Upper lobe of right lung (tissue), 1 donor: Measurements from ENCODE around the gene MAP4K3. TPM values are rescaled to one million over a fixed set of nuclear protein-coding genes. Genes with fewer than 3 reads are reported as not detected.

Experiments used
- ATAC-seq: fragments of 200-7000 bp; cut with Tn5 transposase; one replicate; pipeline ENCODE4 v1.9.1; 2020; ENCODE audit warnings: mild to moderate bottlenecking, moderate library complexity
- DNase-seq: peaks from one replicate; pipeline ENCODE4 v3.0.0-alpha.2; 2020
- H3K27ac ChIP-seq: fragments of 200-600 bp; one replicate; pipeline ENCODE4 v1.8.0; 2022
- H3K27me3 ChIP-seq: fragments of 200-600 bp; one replicate; pipeline ENCODE4 v1.8.0; 2022; ENCODE audit warnings: mild to moderate bottlenecking
- H3K36me3 ChIP-seq: fragments of 200-600 bp; one replicate; pipeline ENCODE4 v1.8.0; 2022
- H3K4me1 ChIP-seq: fragments of 200-600 bp; one replicate; pipeline ENCODE4 v1.8.0; 2022
- H3K4me3 ChIP-seq: fragments of 200-600 bp; one replicate; pipeline ENCODE4 v1.8.0; 2022; ENCODE audit warnings: mild to moderate bottlenecking
- H3K9me3 ChIP-seq: fragments of 200-600 bp; one replicate; pipeline ENCODE4 v1.8.0; 2022
- CTCF ChIP-seq: fragments of 200-600 bp; IDR thresholded peaks from one replicate; pipeline ENCODE4 v1.8.0; 2022; ENCODE audit warnings: antibody characterized with exemption
- intact Hi-C: fragments of 100-400 bp; cut with DNase I; formaldehyde crosslinking; loops from one replicate; pipeline ENCODE4 v1.11.0; 2022
- total RNA-seq: library from RNA; stranded (reverse); fragmentation: NEBNext Ultra II Directional; extraction: Animal tissue kit (Norgen Biotek cat#: 25700); gene quantifications from one replicate; pipeline ENCODE4 v1.2.1, GENCODE V29; 2021
- donor health status: DM: no; HTN: yes; CAD: no; lungs with severe emphysema.

MAP4K3 gene
- total RNA-seq, 1 donor from 2014 or later: 55.5 TPM

- H3K36me3 ChIP-seq: peaks cover 82% of the 10 kb centered on the region
- no peaks in the 10 kb centered on the region for H3K9me3 ChIP-seq
- DNase-seq (no peak), ATAC-seq (no peak)
- no peak overlapping the region for H3K27ac ChIP-seq
- intact Hi-C loops: no loop called here
- no peak for TF ChIP-seq CTCF
- H3K4me1 ChIP-seq: no peaks in the 10 kb centered on the region
- no peak overlapping the region for H3K4me3 ChIP-seq
- no peaks in the 10 kb centered on the region for H3K27me3 ChIP-seq
These were observed 147.5 kb downstream of the MAP4K3 start for GRCh38 chr2:39289609-39290008.

- H3K9me3 ChIP-seq: no peaks in the 10 kb centered on the region
- no peak for ATAC-seq
- no peaks in the 10 kb centered on the region for H3K27me3 ChIP-seq
- no peak for DNase-seq
- H3K4me1 ChIP-seq: no peaks in the 10 kb centered on the region
- H3K4me3 ChIP-seq: no peak overlapping the region
- peaks cover 90% of the 10 kb centered on the region for H3K36me3 ChIP-seq
- TF ChIP-seq CTCF: no peak
- intact Hi-C loops: no loop called here
- H3K27ac ChIP-seq: no peak overlapping the region
These were observed 153.5 kb downstream of the MAP4K3 start for GRCh38 chr2:39283561-39283960.

- no peak for TF ChIP-seq CTCF
- ATAC-seq (no peak), DNase-seq (no peak)
- H3K9me3 ChIP-seq: no peaks in the 10 kb centered on the region
- peaks cover 90% of the 10 kb centered on the region for H3K36me3 ChIP-seq
- H3K4me1 ChIP-seq: no peaks in the 10 kb centered on the region
- no peaks in the 10 kb centered on the region for H3K27me3 ChIP-seq
- H3K27ac ChIP-seq: no peak overlapping the region
- intact Hi-C loops: no loop called here
- no peak overlapping the region for H3K4me3 ChIP-seq
These were observed 155.7 kb downstream of the MAP4K3 start for GRCh38 chr2:39281391-39281790.

- intact Hi-C loops: no loop called here
- peaks cover 96% of the 10 kb centered on the region for H3K36me3 ChIP-seq
- H3K4me1 ChIP-seq: no peaks in the 10 kb centered on the region
- DNase-seq (no peak), ATAC-seq (no peak)
- no peaks in the 10 kb centered on the region for H3K9me3 ChIP-seq
- H3K27ac ChIP-seq: no peak overlapping the region
- no peaks in the 10 kb centered on the region for H3K27me3 ChIP-seq
- no peak overlapping the region for H3K4me3 ChIP-seq
- TF ChIP-seq CTCF: no peak
These were observed 162.1 kb downstream of the MAP4K3 start for GRCh38 chr2:39275016-39275415.

- H3K36me3 ChIP-seq: peaks cover 67% of the 10 kb centered on the region
- no peak overlapping the region for H3K4me3 ChIP-seq
- H3K4me1 ChIP-seq: no peaks in the 10 kb centered on the region
- H3K9me3 ChIP-seq: no peaks in the 10 kb centered on the region
- no peak for TF ChIP-seq CTCF
- ATAC-seq (no peak), DNase-seq (no peak)
- intact Hi-C loops: no loop called here
- no peak overlapping the region for H3K27ac ChIP-seq
- H3K27me3 ChIP-seq: no peaks in the 10 kb centered on the region
These were observed 167.1 kb downstream of the MAP4K3 start for GRCh38 chr2:39269941-39270340.

- Histone ChIP-seq H3K27ac (no peak overlapping the region), H3K4me1 (no peaks in the 10 kb centered on the region), H3K4me3 (no peak overlapping the region), H3K36me3 (peaks cover 62% of the 10 kb centered on the region), H3K9me3 (no peaks in the 10 kb centered on the region), H3K27me3 (no peaks in the 10 kb centered on the region)
- ATAC-seq (no peak), DNase-seq (no peak)
- TF ChIP-seq CTCF: no peak
- intact Hi-C loops: no loop called here
These were observed 170.1 kb downstream of the MAP4K3 start for GRCh38 chr2:39266916-39267434.
